DND-41 (cell line): ENCODE results near the gene ARHGEF16.

ENCODE experiments used
- ATAC-seq: fragments of 200-7000 bp; cut with Tn5 transposase; 3 replicates; pipeline ENCODE4 v1.9.1; 2021; ENCODE audit warnings: low read depth; ENCODE audit not compliant: insufficient read depth
- DNase-seq: peaks from one replicate; pipeline ENCODE4 v3.0.0-alpha.2; 2020
- H2AFZ ChIP-seq: 2 replicates; pipeline ENCODE4 v1.6.0; 2012; ENCODE audit warnings: low read depth, low read length
- H3K27ac ChIP-seq: 2 replicates; pipeline ENCODE4 v1.5.1; 2012; ENCODE audit warnings: low read length, inconsistent platforms
- H3K27me3 ChIP-seq: fragments of 200-600 bp; sonication (generic); 2 replicates; pipeline ENCODE4 v1.6.0; 2012; ENCODE audit warnings: low read length, mild to moderate bottlenecking, inconsistent platforms; ENCODE audit not compliant: insufficient read depth, poor library complexity
- H3K36me3 ChIP-seq: 2 replicates; pipeline ENCODE4 v1.5.1; 2012; ENCODE audit warnings: low read length, inconsistent platforms; ENCODE audit not compliant: insufficient read depth
- H3K4me1 ChIP-seq: 2 replicates; pipeline ENCODE4 v1.5.1; 2012; ENCODE audit warnings: mild to moderate bottlenecking, low read length; ENCODE audit not compliant: insufficient read depth
- H3K4me2 ChIP-seq: 2 replicates; pipeline ENCODE4 v1.6.0; 2012; ENCODE audit warnings: mild to moderate bottlenecking, moderate library complexity, low read length, inconsistent platforms; ENCODE audit not compliant: insufficient read depth
- H3K4me3 ChIP-seq, 2 experiments: fragments of 200-600 bp in 1 of 2; shearing (Covaris generic) in 1 of 2; 2 replicates each; pipeline ENCODE4 v1.5.1; 2012 to 2016; ENCODE audit warnings: inconsistent platforms in 2 of 2, low read length in 2 of 2, mild to moderate bottlenecking in 2 of 2, low read depth in 1 of 2, moderate library complexity in 1 of 2
- H3K79me2 ChIP-seq: 2 replicates; pipeline ENCODE4 v1.6.0; 2012; ENCODE audit warnings: low read length, inconsistent platforms; ENCODE audit not compliant: insufficient read depth
- H3K9ac ChIP-seq: 2 replicates; pipeline ENCODE4 v1.6.0; 2012; ENCODE audit warnings: low read depth, mild to moderate bottlenecking, inconsistent platforms, low read length, moderate library complexity
- H3K9me3 ChIP-seq: 2 replicates; pipeline ENCODE4 v1.5.1; 2012; ENCODE audit warnings: low read length, moderate library complexity, mild to moderate bottlenecking, inconsistent platforms; ENCODE audit not compliant: insufficient read depth, severe bottlenecking
- H4K20me1 ChIP-seq: 2 replicates; pipeline ENCODE4 v1.6.0; 2012; ENCODE audit warnings: low read length; ENCODE audit not compliant: insufficient read depth
- CTCF ChIP-seq: IDR thresholded peaks from 2 replicates; pipeline ENCODE4 v1.5.1; 2012; ENCODE audit warnings: borderline replicate concordance, low read length, moderate library complexity, mild to moderate bottlenecking; ENCODE audit not compliant: poor library complexity, severe bottlenecking; ENCODE audit errors: extremely low read depth
- EZH2 ChIP-seq: IDR thresholded peaks from 3 replicates; pipeline ENCODE4 v1.6.1; 2012; ENCODE audit warnings: borderline replicate concordance, low read depth, mild to moderate bottlenecking, moderate library complexity, low read length, inconsistent platforms; ENCODE audit not compliant: severe bottlenecking

ARHGEF16 gene

DNA sequence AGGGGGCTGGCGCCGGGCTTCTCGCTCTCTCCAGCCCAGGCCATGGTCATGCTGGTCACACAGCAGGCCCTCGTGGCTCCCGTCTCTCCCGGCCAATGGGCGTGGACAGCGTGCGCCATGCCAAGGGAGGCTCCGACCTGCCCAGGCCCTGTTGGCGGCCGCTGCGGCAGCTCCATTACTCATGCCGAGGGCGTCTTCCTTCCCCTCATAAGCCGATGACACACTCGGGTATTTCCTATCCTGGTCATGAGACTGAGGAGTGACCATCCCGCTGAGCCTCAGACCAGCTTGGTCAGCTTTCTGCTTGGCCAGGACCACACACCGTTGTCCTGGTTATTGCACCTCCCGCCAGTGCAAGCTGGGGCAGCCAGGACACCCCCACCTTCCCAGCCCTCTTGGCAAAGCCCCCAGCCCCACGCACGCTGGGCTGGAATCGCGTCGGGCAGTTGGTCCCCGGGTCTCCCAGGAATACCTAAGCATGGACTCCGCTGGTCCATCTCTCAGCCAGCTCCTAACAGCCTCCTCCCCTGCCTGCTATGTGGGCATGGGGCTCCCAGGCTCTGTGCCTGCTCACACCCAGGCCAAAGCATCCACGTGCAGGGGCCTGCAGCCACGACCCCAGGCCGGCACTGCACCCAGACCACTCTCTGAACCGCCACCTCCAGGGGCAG, 49.8 kb downstream of the ARHGEF16 start:
- ATAC-seq (no peak), DNase-seq (no peak)
- no peak overlapping the region for H3K9ac ChIP-seq
- H3K9me3 ChIP-seq, result no peaks in the 10 kb centered on the region
- H3K4me1 ChIP-seq, result no peaks in the 10 kb centered on the region
- no peak overlapping the region for H3K27ac ChIP-seq
- peaks cover 8% of the 10 kb centered on the region for H4K20me1 ChIP-seq
- no peaks in the 10 kb centered on the region for H3K36me3 ChIP-seq
- TF ChIP-seq CTCF, result no peak
- no peak for TF ChIP-seq EZH2
- no peak overlapping the region for H3K4me2 ChIP-seq
- H3K79me2 ChIP-seq, result no peaks in the 10 kb centered on the region
- no peak overlapping the region for H2AFZ ChIP-seq
- no peak overlapping the region for H3K4me3 ChIP-seq
- H3K27me3 ChIP-seq, result no peaks in the 10 kb centered on the region

DNA sequence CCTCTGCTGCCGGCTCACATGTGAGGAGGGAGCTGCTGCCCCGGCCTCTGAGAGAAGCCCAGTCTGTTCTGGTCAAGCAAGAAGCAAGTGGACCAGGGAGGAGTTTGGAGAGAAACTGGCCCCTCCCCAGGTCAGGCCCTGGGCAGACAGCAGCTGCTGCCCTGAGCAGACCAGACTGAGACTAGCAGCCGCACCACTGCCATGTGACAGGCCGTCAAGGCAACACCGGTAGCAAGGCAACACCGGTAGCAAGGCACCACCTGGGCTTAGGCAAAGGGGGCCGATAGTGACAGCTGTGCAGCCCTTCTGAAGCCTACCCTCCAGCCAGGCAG, 50.3 kb downstream of the ARHGEF16 start:
- TF ChIP-seq EZH2, result no peak
- TF ChIP-seq CTCF, result no peak
- Histone ChIP-seq H4K20me1 (peaks cover 8% of the 10 kb centered on the region), H3K27me3 (no peaks in the 10 kb centered on the region), H3K36me3 (no peaks in the 10 kb centered on the region), H3K79me2 (no peaks in the 10 kb centered on the region), H3K9ac (no peak overlapping the region), H3K9me3 (no peaks in the 10 kb centered on the region), H3K4me3 (no peak overlapping the region), H3K27ac (no peak overlapping the region), H3K4me1 (no peaks in the 10 kb centered on the region), H3K4me2 (no peak overlapping the region), H2AFZ (no peak overlapping the region)
- DNase-seq (no peak), ATAC-seq (no peak)

GRCh38 chr1:3505161-3505560, 50.7 kb downstream of the ARHGEF16 start:
- DNase-seq (no peak), ATAC-seq (no peak)
- Histone ChIP-seq H3K36me3 (no peaks in the 10 kb centered on the region), H3K27ac (no peak overlapping the region), H3K9ac (no peak overlapping the region), H3K9me3 (no peaks in the 10 kb centered on the region), H4K20me1 (peaks cover 8% of the 10 kb centered on the region), H3K79me2 (no peaks in the 10 kb centered on the region), H3K27me3 (no peaks in the 10 kb centered on the region), H2AFZ (no peak overlapping the region), H3K4me2 (no peak overlapping the region), H3K4me1 (no peaks in the 10 kb centered on the region), H3K4me3 (no peak overlapping the region)
- TF ChIP-seq EZH2, result no peak
- TF ChIP-seq CTCF, result no peak
